Fibroblast of the aortic adventitia (primary cell): ENCODE measurements around the gene UTP3. TPM values are rescaled to one million over a fixed set of nuclear protein-coding genes. Genes with fewer than 3 reads are reported as not detected.
A peak's percentile ranks its signal among the peaks of the same experiment; 100 is the strongest.
"Not testable (repeated sequence)": the region's sequence is repeated elsewhere in the genome, so short reads cannot be mapped to it uniquely, and the experiment has no call there.

Source experiments
- DNase-seq: peaks from one replicate; pipeline ENCODE4 v3.0.0-alpha.2; 2010; ENCODE audit warnings: low read depth
- H3K4me3 ChIP-seq: 2 replicates; pipeline ENCODE4 v1.5.1; 2011; ENCODE audit warnings: low read depth, mild to moderate bottlenecking, control low read depth, low read length, moderate library complexity
- total RNA-seq: library from RNA; depleted of rRNA; stranded (reverse); fragments of >200 nt; gene quantifications from 2 replicates; pipeline ENCODE4 v1.2.3, GENCODE V29; 2012; ENCODE audit warnings: low replicate concordance
- TF ChIP-seq, protein P1 (sequence below): IDR thresholded peaks from 2 replicates; pipeline ENCODE4 v1.5.1; 2011; ENCODE audit warnings: mild to moderate bottlenecking, low read length, control low read depth, inconsistent platforms; ENCODE audit not compliant: insufficient read depth

Gene UTP3
- total RNA-seq, 1 donor, result 22.5 TPM

- H3K4me3 ChIP-seq, result no peak overlapping the region
- DNase-seq, result no peak
- TF ChIP-seq, protein P1, sequence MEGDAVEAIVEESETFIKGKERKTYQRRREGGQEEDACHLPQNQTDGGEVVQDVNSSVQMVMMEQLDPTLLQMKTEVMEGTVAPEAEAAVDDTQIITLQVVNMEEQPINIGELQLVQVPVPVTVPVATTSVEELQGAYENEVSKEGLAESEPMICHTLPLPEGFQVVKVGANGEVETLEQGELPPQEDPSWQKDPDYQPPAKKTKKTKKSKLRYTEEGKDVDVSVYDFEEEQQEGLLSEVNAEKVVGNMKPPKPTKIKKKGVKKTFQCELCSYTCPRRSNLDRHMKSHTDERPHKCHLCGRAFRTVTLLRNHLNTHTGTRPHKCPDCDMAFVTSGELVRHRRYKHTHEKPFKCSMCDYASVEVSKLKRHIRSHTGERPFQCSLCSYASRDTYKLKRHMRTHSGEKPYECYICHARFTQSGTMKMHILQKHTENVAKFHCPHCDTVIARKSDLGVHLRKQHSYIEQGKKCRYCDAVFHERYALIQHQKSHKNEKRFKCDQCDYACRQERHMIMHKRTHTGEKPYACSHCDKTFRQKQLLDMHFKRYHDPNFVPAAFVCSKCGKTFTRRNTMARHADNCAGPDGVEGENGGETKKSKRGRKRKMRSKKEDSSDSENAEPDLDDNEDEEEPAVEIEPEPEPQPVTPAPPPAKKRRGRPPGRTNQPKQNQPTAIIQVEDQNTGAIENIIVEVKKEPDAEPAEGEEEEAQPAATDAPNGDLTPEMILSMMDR, result no peak
Measured at GRCh38 chr4:70660106-70660505, 28.2 kb upstream of the UTP3 start.

GRCh38 chr4:70661309-70661922 lies 26.9 kb upstream of the UTP3 start:
- not testable (repeated sequence) for H3K4me3 ChIP-seq, DNase-seq

DNA sequence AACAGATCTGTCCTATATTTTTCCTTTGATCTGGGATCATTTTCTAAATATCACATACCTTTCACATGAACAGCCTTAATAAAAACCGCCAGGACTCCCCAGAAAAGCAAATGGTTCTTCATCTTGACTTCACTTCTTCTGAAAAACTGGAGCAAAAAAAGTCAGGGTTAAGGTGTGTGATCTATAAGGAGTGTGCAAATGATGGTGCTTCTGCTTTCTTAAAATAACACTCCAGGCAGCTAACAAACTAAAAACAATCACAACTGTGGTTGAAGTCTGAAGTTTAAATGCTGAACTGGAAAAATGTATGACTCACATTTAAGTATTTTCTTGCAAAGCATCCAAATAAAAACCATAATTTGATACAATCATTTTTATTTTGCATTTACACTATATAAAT lies 22.0 kb upstream of the UTP3 start, which contains the start of gene JCHAIN:
JCHAIN (minus strand) TSS at position 140 of the 400 bp plus-strand sequence; CDS start at position 122, 18 bp downstream.
- TF ChIP-seq, protein P1, result no peak
- H3K4me3 ChIP-seq, result no peak within 1 kb of the TSS

GRCh38 chr4:70667740-70668535 lies 20.4 kb upstream of the UTP3 start:
- H3K4me3 ChIP-seq, result no peak overlapping the region
- TF ChIP-seq, protein P1, result no peak
- peak; percentile 59 for DNase-seq

More for the DNA sequence above, 22.0 kb upstream of the UTP3 start, which contains the start of gene JCHAIN:
- DNase-seq, result peak; percentile 31

GRCh38 chr4:70670332-70671014 lies 17.9 kb upstream of the UTP3 start:
- TF ChIP-seq, protein P1, result no peak
- no peak overlapping the region for H3K4me3 ChIP-seq
- DNase-seq, result peak; percentile 27

GRCh38 chr4:70671091-70671490 lies 17.2 kb upstream of the UTP3 start:
- DNase-seq, result no peak
- TF ChIP-seq, protein P1, result no peak

GRCh38 chr4:70674191-70674590 lies 14.1 kb upstream of the UTP3 start:
- no peak for DNase-seq
- H3K4me3 ChIP-seq, result no peak overlapping the region
- TF ChIP-seq, protein P1, result no peak

More at GRCh38 chr4:70671091-70671490, 17.2 kb upstream of the UTP3 start:
- no peak overlapping the region for H3K4me3 ChIP-seq
